HG03175 (cell line): ENCODE measurements around the gene TXNRD2.
"Not testable (repeated sequence)": the region's sequence is repeated elsewhere in the genome, so short reads cannot be mapped to it uniquely, and the experiment has no call there.

Experiments
- ATAC-seq: cut with Tn5 transposase; IDR thresholded peaks from one replicate; pipeline ENCODE4 v1.9.1; 2021; ENCODE audit warnings: mild to moderate bottlenecking, moderate library complexity; ENCODE audit not compliant: unreplicated experiment

Gene TXNRD2

GRCh38 chr22:19848298-19849224 lies 93.1 kb downstream of the TXNRD2 start:
- ATAC-seq: no peak

- ATAC-seq: no peak
Observed at GRCh38 chr22:19847345-19847632, 94.3 kb downstream of the TXNRD2 start.

GRCh38 chr22:19846620-19847344 lies 94.8 kb downstream of the TXNRD2 start:
- ATAC-seq: no peak

- ATAC-seq: no peak
Observed at GRCh38 chr22:19845054-19845722, 96.4 kb downstream of the TXNRD2 start.

- no peak for ATAC-seq
Observed at GRCh38 chr22:19844377-19845053, 97.1 kb downstream of the TXNRD2 start.

- no peak for ATAC-seq
Observed at GRCh38 chr22:19843857-19844376, 97.7 kb downstream of the TXNRD2 start.

- no peak for ATAC-seq
Observed at GRCh38 chr22:19843107-19843856, 98.3 kb downstream of the TXNRD2 start.

- ATAC-seq: no peak
Observed at GRCh38 chr22:19842393-19843106, 99.1 kb downstream of the TXNRD2 start.

GRCh38 chr22:19841641-19842392 lies 99.8 kb downstream of the TXNRD2 start:
- ATAC-seq: no peak

GRCh38 chr22:19840955-19841640 lies 100.5 kb downstream of the TXNRD2 start:
- no peak for ATAC-seq

- no peak for ATAC-seq
Observed at GRCh38 chr22:19840059-19840458, 101.6 kb downstream of the TXNRD2 start.

- no peak for ATAC-seq
Observed at GRCh38 chr22:19837915-19838314, 103.7 kb downstream of the TXNRD2 start.

- no peak for ATAC-seq
Observed at GRCh38 chr22:19836512-19836911, 105.1 kb downstream of the TXNRD2 start.

- no peak for ATAC-seq
Observed at GRCh38 chr22:19834599-19834998, 107.0 kb downstream of the TXNRD2 start.

- not testable (repeated sequence) for ATAC-seq
Observed at GRCh38 chr22:19833327-19833726, 108.3 kb downstream of the TXNRD2 start.

GRCh38 chr22:19832476-19833108 lies 109.0 kb downstream of the TXNRD2 start:
- no peak for ATAC-seq

GRCh38 chr22:19831979-19832378 lies 109.6 kb downstream of the TXNRD2 start:
- ATAC-seq: not testable (repeated sequence)

- no peak for ATAC-seq
Observed at GRCh38 chr22:19831016-19831415, 110.6 kb downstream of the TXNRD2 start.
